NCI-H1105 treated with DMSO at 0.1 percent for 48 hours (cell line): ENCODE measurements around the gene ZFP92.

Experiments
- DNase-seq: peaks from one replicate; lab custom pipeline; 2025; lab: John Stamatoyannopoulos, UW

The ZFP92 gene

DNA sequence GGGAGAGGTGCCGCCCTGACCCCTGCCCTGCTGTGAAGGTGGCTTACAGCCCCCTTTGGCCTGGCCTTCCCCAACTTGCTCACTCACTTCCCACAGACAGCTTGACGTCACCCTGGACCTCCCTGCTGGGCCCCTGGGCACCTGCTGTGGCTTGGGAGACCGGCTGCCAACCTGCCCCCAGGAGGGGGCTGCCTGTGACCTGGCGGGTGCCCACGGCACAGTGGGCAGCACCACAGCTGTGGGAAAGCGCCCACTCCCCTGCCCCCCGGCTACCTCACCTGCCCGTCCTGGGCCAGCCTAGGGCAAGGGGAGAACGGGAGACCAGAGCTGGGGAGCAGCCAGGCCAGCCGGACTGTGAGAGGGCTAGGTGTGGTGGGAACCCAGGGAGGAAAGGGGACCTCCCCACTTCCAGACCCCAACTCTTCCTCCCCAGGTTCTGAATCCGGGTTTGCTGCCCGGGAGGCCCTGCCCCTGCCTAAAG lies 2.4 kb upstream of the ZFP92 start:
- no peak for DNase-seq

DNA sequence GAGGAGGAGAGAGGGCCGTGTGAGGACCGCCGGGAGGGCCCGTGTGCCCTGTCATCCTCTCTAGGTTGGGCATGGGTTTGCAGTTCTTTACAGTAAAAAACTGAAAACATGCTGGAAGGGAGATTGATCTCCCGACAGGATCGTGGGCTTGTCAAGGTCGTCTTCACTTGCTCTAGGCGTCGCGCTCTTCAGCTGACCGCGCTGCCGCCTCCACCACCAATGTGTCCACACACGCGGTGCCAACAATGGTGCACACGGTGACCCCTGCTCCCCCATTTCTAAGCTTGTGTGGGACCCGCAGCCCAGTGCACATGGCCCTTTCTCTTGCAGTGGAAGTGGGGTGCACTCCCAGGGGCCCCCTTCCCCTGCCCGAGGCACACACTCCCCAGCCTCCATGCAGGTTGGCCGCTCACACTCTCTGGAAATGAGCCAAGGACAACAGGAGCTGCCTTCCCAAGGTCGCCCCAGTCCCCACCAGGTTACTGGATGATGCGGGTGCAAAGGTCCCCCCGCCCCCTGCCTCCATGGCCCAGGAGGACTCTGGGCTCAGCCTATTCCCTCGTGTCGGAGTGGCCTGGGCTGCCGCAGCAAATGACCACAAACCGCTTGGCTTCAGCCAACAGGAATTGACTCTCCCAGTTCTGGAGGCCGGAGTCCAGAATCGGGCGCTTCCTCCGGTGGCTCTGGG lies 1.7 kb upstream of the ZFP92 start:
- DNase-seq: no peak

DNA sequence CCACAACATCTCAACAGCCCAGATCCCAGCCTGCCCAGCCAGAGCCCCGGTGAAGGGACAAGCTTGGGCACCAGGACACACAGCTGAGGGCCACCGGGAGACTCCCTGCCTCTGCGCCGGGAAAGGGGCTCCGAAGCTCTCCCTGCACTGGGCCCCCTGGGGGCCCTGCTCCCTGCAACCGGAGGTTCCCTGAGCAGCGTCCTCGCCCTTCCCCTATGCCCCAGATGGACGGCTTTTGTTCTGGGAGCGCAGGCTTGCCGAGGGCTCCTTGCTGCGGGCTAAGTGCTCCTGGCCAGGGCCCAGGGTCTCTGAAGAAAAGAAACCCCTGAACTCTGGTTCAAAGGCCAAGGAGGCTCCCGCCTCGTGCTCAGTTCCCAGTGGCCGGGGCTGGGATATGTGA lies 899 bp upstream of the ZFP92 start:
- no peak for DNase-seq

DNA sequence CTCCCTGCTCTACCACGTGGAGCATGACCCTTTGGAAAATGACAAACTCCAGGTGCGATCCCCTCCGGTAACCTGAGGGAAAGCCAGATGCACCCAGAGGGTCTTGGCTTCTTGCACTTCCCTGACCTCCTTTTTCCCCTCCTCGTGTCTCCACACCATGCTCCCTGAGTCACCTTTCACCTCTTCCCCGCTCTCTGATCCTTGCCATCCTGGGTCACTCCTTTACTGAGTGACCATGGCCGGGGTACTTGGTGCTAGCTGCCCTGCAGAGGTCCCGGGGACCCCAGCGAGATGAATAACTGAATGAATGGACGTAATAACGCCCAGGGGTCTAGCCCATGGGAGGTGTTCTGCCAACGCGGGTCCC lies 401 bp upstream of the ZFP92 start:
- DNase-seq: no peak

DNA sequence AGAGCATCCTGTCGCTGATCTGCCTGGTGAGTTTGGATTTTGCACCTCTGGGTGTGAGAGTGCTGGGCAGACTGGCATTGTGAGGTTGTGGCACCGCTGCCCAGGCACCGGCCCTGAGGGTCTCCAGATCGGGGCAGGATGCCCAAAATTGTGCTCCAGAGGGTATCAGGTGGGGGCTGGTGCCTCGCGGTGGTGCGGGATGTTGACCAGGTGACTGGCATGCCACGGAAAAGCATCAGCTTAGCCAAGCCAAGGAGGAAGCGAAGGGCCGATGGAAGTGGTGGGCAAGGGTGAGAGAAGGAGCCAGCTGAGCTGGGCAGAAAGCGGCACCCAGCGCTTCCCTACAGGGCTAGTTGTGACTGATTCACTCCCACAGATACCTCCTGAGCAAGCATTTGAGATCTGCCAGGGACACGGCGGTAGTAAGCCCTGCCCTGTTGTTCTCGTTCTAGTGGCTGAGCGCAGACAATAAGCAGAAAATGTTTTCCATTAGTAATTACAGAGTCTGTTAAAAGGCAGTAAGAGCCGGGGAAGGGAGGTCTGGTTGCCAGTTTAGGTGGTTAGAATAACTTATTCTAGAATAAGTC lies 809 bp downstream of the ZFP92 start:
- DNase-seq: peak; percentile 76

DNA sequence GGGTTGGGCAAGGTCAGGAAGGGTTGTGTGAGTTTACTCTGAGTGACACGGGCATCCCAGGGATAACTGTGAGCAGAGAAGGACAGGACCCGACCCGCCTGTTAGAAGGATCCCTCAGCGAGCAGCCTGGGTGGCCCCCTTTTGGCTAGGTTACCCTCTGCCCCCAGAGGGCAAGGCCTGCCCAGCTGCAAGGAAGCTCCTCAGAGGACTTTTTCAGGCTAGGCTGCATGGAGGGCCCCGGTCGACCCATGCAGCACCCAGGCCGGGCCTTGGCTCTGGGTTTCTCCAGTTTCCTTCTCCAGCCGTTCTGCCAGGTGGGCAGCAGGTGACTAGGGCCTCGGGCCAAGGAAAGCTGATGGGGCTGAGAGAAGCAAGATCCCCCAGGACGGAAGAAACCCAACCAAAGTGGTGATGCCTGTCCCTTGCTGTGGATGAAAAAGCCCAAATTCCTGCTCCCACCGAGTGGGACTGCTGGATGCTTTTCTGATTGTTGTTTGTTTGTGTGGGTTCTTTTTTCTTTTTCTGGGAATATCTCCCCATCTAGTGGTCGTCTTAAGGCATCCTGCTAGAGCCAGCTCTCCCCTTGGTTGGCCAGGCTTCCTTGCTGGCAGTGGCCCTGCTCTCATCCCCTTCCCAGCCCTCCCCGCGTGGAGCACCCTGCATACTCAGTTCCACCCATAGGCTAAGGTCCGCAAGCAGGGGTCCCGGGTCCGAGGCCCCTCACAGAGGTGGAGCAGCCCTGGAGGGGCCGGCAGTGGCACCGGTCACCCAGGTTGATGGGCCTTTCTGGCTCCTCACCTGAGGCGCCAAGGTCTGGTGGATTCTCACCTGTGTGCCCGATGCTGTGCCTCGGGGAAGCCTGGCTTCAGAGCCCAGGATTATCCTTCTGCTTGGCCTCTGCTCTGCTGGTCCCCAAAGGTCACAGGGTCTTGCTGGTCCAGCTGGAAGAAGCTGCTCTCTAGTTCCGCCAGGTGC lies 1.8 kb downstream of the ZFP92 start:
- no peak for DNase-seq

DNA sequence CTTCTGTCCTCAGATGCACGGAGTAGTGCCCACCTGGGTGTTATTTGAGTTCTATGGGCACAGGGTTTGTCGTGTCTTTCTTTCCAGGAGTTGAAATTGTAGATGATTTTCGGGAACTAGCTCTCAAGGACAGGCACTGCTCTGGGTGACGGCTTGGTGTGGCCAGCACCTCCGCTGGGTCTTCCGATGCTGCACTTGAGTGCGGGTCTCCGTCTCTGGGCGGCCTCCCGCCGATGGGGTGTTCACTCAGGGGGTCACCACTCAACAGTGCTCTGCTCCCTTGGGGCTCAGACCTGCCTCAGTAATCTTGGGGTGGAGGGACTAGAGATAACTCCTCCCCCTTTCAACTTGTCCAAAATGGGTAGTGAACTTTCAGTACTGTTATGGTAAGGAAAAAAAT lies 2.5 kb downstream of the ZFP92 start:
- DNase-seq: no peak

DNA sequence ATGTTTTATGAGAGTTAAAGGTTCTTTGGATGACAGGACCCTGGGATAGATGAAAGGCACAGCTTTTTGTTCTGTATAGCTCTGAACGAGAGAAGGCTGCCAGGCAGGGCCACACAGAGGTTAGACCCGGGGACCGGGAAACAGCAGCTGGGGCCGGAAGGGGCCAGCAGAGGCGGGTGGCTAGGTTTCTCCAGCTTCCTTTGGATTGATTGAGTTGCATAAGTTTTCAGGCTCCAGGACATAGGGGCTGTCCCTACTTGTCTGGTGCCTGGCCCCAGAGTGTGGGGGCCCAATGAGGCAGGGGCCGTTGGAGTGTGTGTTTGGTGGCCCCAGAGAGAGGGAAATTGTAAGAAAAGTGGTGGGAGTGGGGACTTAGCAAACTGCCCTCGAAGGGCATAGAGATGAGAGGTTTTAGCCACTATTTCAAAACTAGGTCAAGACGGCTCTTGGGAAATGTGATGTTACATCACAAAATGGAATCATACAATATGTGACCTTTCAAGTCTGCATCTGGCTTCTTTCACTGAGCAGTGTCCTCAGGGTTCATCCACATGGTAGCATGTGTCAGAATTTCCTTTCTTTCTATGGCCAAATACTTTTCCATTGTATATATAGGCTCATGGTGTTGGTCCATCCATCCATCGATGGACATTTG lies 3.7 kb downstream of the ZFP92 start:
- DNase-seq: no peak

DNA sequence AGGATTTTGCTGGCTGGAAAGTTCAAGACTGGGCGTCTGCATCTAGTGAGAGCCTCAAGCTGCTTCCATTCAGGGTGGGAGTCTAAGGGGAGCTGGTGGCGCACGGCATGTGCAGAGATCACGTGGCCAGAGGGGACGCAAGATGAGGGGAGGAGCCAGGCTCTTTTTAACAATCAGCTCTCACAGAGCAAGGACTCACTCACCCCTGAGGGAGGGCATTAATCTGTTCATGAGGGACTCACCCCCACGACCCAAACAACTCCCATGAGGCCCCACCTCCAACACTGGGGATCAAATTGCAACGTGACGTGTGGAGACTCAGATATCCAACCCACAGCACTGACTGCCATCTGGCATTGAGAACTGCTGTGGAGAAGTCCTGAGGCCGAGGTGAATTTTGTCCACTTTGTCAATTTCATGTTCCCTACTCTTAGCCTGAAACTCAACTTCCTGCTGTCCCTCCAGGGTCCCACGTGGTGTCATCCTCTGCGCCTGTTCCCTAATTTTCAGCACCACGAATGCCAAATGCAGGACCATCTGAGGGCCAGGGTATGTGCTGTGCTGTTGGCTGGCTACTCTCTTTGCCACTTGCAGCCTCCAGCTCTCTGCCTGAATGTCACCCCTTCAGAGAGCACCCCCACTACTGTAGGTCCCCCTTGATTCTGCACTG lies 5.6 kb downstream of the ZFP92 start:
- DNase-seq: no peak

DNA sequence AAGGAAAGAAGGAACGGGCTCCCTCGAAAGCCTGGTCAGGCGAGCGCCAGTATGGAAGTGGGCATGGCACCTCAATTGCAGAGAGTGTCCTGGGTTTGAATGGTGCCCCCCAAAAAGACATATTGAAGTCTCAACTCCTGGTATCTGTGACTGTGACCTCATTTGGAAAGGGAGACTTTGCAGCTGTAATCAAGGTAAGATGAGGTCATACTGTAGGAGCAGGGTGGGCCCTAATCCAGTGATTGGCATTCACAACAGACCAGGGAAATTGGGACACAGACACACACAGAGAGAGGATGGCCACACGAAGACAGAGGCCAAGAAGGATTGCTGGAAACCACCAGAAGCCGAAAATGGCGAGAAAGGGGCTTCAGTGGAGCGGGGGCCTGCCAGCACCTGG lies 6.4 kb downstream of the ZFP92 start:
- DNase-seq: no peak

DNA sequence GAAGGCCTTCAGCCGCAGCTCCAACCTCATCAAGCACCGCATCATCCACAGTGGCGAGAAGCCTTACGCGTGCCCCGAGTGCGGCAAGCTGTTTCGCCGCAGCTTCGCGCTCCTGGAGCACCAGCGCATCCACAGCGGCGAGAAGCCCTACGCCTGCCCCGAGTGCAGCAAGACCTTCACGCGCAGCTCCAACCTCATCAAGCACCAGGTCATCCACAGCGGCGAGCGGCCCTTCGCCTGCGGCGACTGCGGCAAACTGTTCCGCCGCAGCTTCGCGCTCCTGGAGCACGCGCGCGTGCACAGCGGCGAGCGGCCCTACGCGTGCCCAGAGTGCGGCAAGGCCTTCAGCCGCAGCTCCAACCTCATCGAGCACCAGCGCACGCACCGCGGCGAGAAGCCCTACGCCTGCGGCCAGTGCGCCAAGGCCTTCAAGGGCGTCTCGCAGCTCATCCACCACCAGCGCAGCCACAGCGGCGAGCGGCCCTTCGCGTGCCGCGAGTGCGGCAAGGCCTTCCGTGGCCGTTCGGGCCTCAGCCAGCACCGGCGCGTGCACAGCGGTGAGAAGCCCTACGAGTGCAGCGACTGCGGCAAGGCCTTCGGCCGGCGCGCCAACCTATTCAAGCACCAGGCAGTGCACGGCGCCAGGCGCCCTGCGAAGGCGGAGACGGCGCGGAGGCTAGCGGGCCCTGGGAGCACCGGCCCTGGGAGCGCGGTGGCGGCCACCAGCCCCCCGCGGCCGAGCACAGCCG lies 9.8 kb downstream of the ZFP92 start:
- DNase-seq: no peak

DNA sequence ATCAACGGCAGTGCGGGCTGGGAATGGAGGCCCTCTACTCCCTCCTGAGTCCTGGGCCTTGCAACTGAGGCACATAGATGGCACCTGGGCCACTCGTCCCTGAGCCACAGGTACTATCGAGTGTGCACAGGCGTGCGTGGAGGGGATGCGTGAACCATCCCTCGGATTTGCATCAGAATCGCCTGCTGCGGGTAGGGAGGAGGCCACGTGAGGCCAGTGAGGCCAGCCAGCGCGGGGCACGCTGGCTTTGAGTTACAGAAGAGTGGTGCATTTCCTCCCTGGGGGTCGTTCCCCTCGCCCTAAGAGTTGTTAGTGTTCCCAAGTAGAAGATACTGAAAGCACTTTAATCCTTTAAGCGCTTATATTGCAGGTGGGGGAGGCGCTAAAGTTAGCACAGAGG lies 10.6 kb downstream of the ZFP92 start:
- no peak for DNase-seq

DNA sequence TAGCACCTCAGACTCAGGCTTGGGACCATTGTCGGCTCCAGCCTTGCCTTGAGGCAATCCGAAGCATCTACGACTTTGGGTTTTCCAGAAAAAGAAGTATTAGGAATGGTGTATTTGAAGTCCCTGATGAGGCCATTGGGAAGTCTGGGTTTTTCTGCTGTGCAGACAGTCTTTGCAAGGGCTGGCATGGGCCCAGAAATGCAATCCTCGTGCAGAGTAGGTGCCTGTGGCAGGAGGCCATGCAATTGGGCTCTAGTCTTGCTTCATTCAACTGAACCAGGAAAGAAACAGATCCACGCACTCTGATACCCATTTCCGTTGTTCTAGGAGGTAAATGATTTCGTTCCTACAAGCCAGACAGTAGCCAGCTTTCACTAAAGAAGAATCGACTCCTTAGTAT lies 12.4 kb downstream of the ZFP92 start:
- peak; percentile 1 for DNase-seq

DNA sequence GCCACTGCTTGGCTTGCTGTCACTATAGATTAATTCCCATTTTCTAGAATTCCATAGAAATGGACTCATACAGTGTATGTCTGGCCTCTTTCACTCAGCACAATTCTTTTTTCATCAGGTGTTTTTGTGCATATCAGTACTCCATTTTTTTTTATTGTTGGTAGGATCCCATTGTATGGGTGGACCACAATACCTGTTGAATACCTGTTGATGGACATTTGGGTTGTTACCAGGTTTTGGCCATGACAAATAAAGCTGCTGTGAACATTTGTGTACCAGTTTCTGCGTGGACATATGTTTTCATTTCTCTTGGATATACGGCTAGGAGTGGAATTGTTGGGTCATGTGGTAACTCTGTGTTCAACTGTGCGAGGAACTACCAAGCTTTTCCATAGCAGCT lies 14.9 kb downstream of the ZFP92 start:
- no peak for DNase-seq

DNA sequence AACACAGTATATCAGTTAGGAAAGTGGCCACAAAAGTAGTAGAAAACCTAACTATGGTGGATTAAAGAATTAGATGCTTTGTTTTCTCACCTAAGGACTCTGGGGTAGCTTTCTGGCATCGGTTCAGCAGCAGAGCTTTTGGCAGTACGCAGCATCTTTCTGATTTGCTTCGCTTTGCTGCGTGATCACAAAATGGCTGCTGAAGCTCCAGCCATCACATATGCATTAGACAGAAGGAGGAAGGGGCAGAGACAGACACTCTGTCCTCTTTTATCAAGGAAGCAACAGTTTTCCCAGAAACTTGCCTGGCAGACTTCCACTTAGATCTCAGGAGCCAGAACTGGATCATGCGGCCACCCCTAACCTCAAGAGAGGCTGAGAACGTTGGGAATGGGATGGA lies 19.5 kb downstream of the ZFP92 start:
- DNase-seq: no peak

DNA sequence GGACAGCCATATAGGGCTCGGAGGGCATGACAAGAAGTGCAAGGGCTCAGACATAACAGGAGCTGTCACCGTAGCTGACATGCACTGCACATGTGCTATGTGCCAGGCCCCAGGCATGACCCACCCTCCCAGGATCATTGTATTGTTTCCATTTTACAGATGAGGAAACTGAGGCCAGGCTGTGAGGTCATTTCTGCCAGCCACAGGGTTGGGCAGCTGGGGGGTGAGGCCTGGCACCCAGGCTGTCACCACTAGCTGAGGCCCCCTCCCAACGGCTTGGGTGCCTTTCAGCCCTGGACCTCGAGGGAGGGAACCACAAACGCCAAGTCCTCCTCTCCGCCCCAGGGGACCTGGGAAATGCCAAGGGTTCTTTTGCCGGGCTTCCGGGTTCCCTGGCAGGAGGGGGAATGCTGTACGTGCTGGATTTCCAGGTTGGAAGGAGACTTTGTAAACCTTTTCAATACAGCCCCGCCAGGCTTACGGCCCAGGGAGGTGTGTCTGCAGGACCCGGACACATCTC lies 21.9 kb downstream of the ZFP92 start:
- DNase-seq: no peak

DNA sequence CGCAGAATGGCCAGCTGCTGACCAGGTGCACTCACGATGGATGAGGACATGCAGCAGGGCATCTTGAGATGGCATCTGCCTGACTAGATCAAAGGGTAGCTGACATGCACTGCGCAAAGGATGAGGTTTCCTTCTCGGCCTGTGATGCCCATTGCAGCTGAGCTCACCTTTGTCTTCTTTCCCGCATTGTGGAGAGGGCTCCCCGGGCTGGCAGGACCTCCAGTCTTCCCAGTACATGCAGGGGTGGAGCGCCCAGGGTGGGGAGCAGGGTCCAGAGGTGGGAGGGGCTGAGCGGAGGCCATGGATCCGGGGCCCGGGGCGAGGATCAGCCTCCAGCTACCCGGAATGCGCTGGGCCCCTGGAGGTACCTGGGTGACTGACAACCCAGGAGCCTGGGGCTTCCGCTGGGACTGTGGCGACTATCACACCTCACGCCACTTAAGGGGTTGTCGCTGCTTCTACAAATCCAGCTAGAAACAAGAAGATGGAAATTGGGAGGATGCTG lies 22.6 kb downstream of the ZFP92 start:
- DNase-seq: no peak

DNA sequence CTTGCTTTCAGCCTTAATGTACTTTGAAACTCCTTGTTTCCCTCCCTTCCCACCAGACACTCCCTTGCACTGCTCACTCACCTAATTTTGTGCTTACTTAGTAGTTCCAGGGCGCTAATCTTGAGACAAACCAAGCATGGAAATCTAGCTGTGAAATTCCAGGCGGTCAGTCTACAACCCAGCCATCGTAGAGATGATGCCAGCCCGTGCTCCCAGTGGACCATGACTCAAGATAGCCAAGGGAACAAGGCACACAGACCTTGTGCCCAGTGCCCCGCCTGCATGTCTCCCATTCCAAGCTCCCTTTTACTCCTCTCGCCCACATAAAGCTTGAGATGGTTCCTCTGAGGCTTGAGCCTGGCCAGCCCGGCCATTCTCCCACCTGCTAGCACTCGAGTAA lies 23.5 kb downstream of the ZFP92 start:
- DNase-seq: no peak

DNA sequence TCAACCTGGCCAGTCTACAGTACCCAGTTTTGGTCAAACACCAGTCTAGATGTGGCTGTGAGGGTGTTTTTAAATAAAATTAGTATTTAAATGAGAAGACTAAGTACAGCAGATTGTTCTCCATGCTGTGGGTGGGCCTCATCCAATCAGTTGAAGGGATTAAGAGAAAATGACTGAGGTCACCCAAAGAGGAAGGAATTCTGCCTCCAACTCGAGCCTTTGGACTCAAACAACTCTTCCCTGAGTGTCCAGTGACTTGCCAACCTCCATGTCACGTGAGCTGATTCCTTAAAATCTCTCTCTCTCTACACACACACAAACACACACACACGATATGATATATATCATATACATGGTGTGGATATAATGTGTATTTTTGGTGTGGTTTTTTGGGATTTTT lies 24.6 kb downstream of the ZFP92 start:
- no peak for DNase-seq

DNA sequence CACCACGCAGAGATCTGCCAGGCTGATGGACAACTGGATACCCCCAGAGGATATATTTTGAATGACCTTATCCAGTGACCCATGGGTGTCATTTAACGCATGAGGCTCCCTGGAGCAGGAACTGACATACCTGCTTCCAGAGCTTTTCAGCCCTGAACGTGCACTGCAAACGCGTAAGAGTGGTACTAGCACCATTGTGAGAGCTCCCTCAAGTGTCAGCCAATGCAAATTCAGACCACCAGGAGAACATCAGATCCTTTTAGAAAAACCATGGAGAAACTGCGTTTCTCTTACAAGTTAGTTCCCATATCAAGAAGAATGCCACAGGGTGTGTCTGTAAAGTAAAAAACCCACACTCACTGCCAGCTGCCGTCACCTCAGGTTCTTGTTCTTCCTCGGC lies 27.3 kb downstream of the ZFP92 start:
- peak; percentile 1 for DNase-seq

DNA sequence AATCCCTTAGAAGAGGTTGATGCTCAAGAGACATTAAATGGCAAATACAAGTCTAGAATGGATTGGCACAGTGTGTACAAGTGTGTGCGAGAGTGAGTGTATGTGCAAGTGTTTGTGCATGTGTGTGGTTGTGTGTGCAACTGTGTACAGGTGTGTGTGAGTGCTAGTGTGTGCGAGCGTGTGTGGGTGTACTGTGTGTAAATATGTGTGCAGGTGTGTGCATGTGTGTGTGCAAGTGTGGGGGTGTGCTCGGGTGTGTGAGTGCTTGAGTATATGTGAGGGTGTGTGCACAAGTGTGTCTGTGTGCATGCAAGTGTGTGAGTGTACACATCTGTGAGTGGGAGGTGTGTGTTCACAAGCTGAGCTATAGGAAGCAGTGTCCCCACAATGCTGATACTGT lies 28.7 kb downstream of the ZFP92 start:
- no peak for DNase-seq
